MCF 10A (cell line): ENCODE results near the gene OLIG2. TPM values are rescaled to one million over a fixed set of nuclear protein-coding genes. Genes with fewer than 3 reads are reported as not detected.

Source experiments
- BruUV-seq: library from RNA; stranded (reverse); fragments of 400-500 nt; replicated peaks from 2 replicates; lab custom pipeline; 2021; lab: Mats Ljungman, UMichigan
- CTCF ChIA-PET: fragments of 300-600 bp; sonication (Branson Sonifier 250); formaldehyde crosslinking; extraction: SDS; loops from one replicate; lab custom pipeline; 2021; ENCODE audit warnings: antibody characterized with exemption, inconsistent platforms; lab: Yijun Ruan, JAX
- POLR2A ChIA-PET: fragments of 300-600, 350-650 bp; sonication (Branson Sonifier 250); formaldehyde crosslinking; extraction: SDS; loops from one replicate; lab custom pipeline; 2020; ENCODE audit warnings: antibody characterized with exemption, inconsistent platforms; lab: Yijun Ruan, JAX
- DNase-seq: peaks from one replicate; pipeline ENCODE4 v3.0.0-alpha.2; 2018; ENCODE audit not compliant: unreplicated experiment
- H3K27ac Mint-ChIP-seq: one replicate; pipeline ENCODE4 v1.8.0; 2022; ENCODE audit warnings: mild to moderate bottlenecking, low read depth, mixed read lengths; ENCODE audit not compliant: unreplicated experiment
- H3K27me3 Mint-ChIP-seq: one replicate; pipeline ENCODE4 v1.8.0; 2022; ENCODE audit warnings: mixed read lengths; ENCODE audit not compliant: insufficient read depth, unreplicated experiment
- H3K36me3 Mint-ChIP-seq: one replicate; pipeline ENCODE4 v1.8.0; 2022; ENCODE audit warnings: mild to moderate bottlenecking, moderate library complexity, mixed read lengths; ENCODE audit not compliant: insufficient read depth, unreplicated experiment
- H3K4me1 Mint-ChIP-seq: one replicate; pipeline ENCODE4 v1.8.0; 2022; ENCODE audit warnings: mixed read lengths; ENCODE audit not compliant: insufficient read depth, unreplicated experiment
- H3K4me3 Mint-ChIP-seq: one replicate; pipeline ENCODE4 v1.8.0; 2022; ENCODE audit warnings: mild to moderate bottlenecking, moderate library complexity, mixed read lengths; ENCODE audit not compliant: unreplicated experiment
- H3K9me3 Mint-ChIP-seq: one replicate; pipeline ENCODE4 v1.8.0; 2022; ENCODE audit warnings: mixed read lengths; ENCODE audit not compliant: unreplicated experiment
- intact Hi-C: fragments of 100-400 bp; cut with micrococcal nuclease; formaldehyde crosslinking; loops from 2 replicates; pipeline ENCODE4 v1.14.1; 2022
- total RNA-seq: library from RNA; stranded (reverse); gene quantifications from 2 replicates; pipeline ENCODE4 v1.2.3, GENCODE V29; 2022
- TF ChIP-seq, protein P1 (sequence below): fragments of 200-600 bp; IDR thresholded peaks from one replicate; pipeline ENCODE4 v1.8.0; 2022; ENCODE audit warnings: antibody characterized with exemption, mild to moderate bottlenecking; ENCODE audit not compliant: unreplicated experiment

The OLIG2 gene
- total RNA-seq, 1 experiment from 2014 or later, result not detected

DNA sequence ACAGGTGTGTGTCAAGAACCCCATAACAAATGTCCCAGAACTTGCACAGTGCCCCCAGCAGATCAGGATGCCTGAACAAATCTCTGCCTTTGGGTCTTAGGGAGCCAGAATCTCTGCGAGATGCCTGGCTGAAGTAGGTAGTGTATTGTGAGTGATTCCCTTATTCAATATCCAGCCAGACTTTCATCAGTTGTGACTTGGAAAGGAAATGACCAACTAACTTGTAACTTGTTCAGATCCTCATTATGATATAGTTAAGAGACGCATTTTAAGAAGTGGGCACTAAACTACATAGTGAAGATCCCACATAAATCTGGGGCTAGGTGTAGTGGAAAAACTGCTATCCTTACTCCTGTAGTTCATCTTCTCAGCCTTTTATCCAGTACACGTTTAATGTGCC is 11.8 kb downstream of the OLIG2 start:
- ChIA-PET CTCF (no interaction called here), POLR2A (no interaction called here)
- no TSS peak for BruUV-seq
- Mint-ChIP-seq H3K9me3 (no peaks in the 10 kb centered on the region), H3K4me1 (peaks cover 4% of the 10 kb centered on the region), H3K27ac (no peak overlapping the region), H3K27me3 (peaks cover 24% of the 10 kb centered on the region), H3K4me3 (no peak overlapping the region), H3K36me3 (no peaks in the 10 kb centered on the region)
- TF ChIP-seq, protein P1, sequence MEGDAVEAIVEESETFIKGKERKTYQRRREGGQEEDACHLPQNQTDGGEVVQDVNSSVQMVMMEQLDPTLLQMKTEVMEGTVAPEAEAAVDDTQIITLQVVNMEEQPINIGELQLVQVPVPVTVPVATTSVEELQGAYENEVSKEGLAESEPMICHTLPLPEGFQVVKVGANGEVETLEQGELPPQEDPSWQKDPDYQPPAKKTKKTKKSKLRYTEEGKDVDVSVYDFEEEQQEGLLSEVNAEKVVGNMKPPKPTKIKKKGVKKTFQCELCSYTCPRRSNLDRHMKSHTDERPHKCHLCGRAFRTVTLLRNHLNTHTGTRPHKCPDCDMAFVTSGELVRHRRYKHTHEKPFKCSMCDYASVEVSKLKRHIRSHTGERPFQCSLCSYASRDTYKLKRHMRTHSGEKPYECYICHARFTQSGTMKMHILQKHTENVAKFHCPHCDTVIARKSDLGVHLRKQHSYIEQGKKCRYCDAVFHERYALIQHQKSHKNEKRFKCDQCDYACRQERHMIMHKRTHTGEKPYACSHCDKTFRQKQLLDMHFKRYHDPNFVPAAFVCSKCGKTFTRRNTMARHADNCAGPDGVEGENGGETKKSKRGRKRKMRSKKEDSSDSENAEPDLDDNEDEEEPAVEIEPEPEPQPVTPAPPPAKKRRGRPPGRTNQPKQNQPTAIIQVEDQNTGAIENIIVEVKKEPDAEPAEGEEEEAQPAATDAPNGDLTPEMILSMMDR, result no peak
- intact Hi-C loops, result no loop called here
- DNase-seq, result no peak

DNA sequence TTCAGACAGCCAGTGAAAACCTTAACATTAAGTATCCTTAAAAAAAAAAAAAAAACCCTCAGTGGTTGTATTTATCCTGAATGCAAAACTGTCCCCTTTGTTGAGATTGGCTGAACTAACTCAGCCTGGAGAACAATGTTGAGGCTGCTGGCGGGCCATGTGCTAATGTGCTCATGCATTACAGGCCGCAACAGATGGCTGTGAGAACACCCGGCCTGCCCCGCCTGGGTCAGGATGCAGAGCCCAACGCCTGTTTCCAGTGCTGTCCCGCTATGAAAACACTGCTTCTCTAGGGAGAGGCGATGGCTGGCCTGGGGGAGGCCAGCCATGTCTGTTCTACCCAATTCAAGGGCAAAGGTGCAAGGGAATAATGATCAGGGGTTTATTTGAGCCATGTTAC is 13.8 kb downstream of the OLIG2 start:
- H3K4me1 Mint-ChIP-seq, result peaks cover 12% of the 10 kb centered on the region
- POLR2A ChIA-PET, result no interaction called here
- TF ChIP-seq, protein P1, result no peak
- CTCF ChIA-PET, result interaction anchor here (0.8 kb wide), 1 partner anchor 56 kb away, joined by 3 read pairs; no protein-coding TSS in a partner anchor
- H3K36me3 Mint-ChIP-seq, result no peaks in the 10 kb centered on the region
- H3K9me3 Mint-ChIP-seq, result no peaks in the 10 kb centered on the region
- no peak overlapping the region for H3K27ac Mint-ChIP-seq
- intact Hi-C loops, result no loop called here
- no peak overlapping the region for H3K4me3 Mint-ChIP-seq
- no TSS peak for BruUV-seq
- peaks cover 8% of the 10 kb centered on the region for H3K27me3 Mint-ChIP-seq
- no peak for DNase-seq

DNA sequence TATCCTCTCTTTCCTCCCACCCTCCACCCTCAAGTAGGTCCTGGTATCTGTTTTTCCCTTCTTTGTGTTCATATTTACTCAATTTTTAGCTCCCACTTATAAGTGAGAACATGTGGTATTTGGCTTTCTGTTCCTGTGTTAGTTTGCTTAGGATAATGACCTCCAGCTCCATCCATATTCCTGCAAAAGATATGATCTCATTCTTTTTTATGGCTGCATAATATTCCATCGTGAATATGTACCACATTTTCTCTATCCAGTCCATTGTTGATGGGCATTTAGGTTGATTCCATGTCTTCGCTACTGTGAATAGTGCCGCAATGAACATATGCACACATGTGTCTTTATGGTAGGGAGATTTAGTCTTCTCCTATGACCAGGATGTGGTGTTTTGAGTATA is 14.5 kb downstream of the OLIG2 start:
- ChIA-PET CTCF (interaction anchor here (0.8 to 1.4 kb wide), 2 partner anchors 56 to 100 kb away, joined by 3 read pairs; no protein-coding TSS in a partner anchor), POLR2A (interaction anchor here (0.8 kb wide), 1 partner anchor 9 kb away, joined by 3 read pairs; no protein-coding TSS in a partner anchor)
- TF ChIP-seq, protein P1, result no peak
- no peaks in the 10 kb centered on the region for H3K36me3 Mint-ChIP-seq
- H3K4me1 Mint-ChIP-seq, result peaks cover 12% of the 10 kb centered on the region
- intact Hi-C loops, result no loop called here
- H3K27me3 Mint-ChIP-seq, result peaks cover 11% of the 10 kb centered on the region
- no TSS peak for BruUV-seq
- H3K4me3 Mint-ChIP-seq, result no peak overlapping the region
- no peak overlapping the region for H3K27ac Mint-ChIP-seq
- H3K9me3 Mint-ChIP-seq, result no peaks in the 10 kb centered on the region
- no peak for DNase-seq

DNA sequence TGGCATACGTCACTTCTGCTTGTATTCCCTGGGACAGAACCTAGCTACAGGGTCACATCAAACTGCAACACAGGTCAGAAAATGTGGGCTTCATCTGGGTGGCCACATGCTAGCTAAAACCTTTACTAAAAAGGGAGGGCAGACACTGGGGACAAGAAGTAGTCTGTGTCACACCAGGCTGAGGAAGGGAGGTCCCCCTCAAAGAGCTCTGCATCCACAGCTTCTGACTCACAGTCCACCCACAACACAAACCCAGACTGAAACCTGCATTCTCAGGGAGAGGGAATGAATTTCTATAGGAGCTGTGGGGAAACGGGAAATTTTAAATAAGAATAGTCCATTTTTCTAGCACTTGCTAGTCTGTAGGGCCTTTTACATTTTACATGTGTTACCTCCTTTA is 16.2 kb downstream of the OLIG2 start:
- no peak for DNase-seq
- no peaks in the 10 kb centered on the region for H3K9me3 Mint-ChIP-seq
- H3K4me1 Mint-ChIP-seq, result peaks cover 8% of the 10 kb centered on the region
- no peaks in the 10 kb centered on the region for H3K36me3 Mint-ChIP-seq
- H3K27me3 Mint-ChIP-seq, result peaks cover 29% of the 10 kb centered on the region
- no peak overlapping the region for H3K27ac Mint-ChIP-seq
- intact Hi-C loops, result no loop called here
- BruUV-seq, result no TSS peak
- POLR2A ChIA-PET, result no interaction called here
- CTCF ChIA-PET, result interaction anchor here (1.4 kb wide), 1 partner anchor 85 kb away, joined by 3 read pairs; no protein-coding TSS in a partner anchor
- no peak overlapping the region for H3K4me3 Mint-ChIP-seq
- TF ChIP-seq, protein P1, result no peak
